Gastrocnemius medialis (tissue), 4 donors: Measurements from ENCODE around the gene TDRD7.

Experiments used
- CTCF ChIP-seq, 5 experiments: fragments of 450-650 bp in 3 of 5; fragments of 200-600 bp in 2 of 5; sonication (generic) in 2 of 5; IDR thresholded peaks in 4 of 5; conservative IDR thresholded peaks in 1 of 5; 1 replicate in 4 of 5; 2 replicates in 1 of 5; pipeline ENCODE4 v1.5.1; 2016 to 2019; ENCODE audit warnings: antibody characterized with exemption in 5 of 5, mild to moderate bottlenecking in 3 of 5, moderate library complexity in 3 of 5
- POLR2A ChIP-seq, 2 donors: fragments of 450-650 bp; IDR thresholded peaks; one replicate each; pipeline ENCODE4 v1.6.1; 2017; ENCODE audit warnings: antibody characterized with exemption in 2 of 2, mild to moderate bottlenecking in 2 of 2, moderate library complexity in 2 of 2

- TF ChIP-seq CTCF (IDR thresholded peaks at IDR 0.05 in 4 of 5, conservative IDR thresholded peaks at IDR 0.05 in 1 of 5) = no peak
- no peak for TF ChIP-seq POLR2A (IDR thresholded peaks at IDR 0.05)
These were observed 95.6 kb downstream of the TDRD7 start for GRCh38 chr9:97507428-97507984.
